GM18520 (cell line): ENCODE data around the gene TRABD2B.

ENCODE experiments used
- ATAC-seq: cut with Tn5 transposase; IDR thresholded peaks from one replicate; pipeline ENCODE4 v1.9.1; 2021; ENCODE audit not compliant: unreplicated experiment

TRABD2B gene

DNA sequence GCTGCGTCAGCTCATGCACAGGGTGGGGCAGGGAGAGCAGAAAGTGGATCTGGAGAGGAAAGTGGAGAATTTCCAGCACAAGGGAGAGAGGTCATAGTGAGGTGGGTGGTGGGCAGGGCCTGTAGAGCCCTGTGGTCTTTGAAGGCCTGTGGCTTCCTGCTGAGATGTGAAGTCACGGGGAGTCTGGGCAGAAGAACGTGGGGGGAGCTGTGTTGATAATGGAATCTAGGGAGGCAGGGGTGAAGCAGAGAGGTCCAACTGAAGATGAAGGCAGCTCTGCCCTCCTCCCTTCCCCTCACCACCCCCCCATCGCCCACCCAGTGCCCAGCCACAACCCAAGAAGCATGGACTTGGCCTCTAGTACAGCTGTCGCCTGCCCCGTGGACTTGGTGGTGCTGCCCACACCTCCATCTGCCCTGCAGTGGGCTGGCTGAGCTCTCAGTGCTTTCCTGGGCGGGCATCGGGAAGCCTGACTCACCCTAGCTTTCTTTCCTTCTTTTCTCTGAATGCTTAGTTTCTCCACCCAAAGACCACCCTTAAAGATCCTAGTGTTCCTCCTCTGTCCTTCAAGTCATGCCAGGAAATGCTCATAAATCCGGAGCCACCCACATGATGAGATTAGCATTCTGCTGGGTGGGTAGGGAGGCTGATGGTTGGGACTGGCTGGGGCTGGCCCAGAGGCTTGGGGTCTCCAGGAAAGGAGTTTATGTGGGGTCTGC, 186.1 kb downstream of the TRABD2B start:
- ATAC-seq, result no peak

DNA sequence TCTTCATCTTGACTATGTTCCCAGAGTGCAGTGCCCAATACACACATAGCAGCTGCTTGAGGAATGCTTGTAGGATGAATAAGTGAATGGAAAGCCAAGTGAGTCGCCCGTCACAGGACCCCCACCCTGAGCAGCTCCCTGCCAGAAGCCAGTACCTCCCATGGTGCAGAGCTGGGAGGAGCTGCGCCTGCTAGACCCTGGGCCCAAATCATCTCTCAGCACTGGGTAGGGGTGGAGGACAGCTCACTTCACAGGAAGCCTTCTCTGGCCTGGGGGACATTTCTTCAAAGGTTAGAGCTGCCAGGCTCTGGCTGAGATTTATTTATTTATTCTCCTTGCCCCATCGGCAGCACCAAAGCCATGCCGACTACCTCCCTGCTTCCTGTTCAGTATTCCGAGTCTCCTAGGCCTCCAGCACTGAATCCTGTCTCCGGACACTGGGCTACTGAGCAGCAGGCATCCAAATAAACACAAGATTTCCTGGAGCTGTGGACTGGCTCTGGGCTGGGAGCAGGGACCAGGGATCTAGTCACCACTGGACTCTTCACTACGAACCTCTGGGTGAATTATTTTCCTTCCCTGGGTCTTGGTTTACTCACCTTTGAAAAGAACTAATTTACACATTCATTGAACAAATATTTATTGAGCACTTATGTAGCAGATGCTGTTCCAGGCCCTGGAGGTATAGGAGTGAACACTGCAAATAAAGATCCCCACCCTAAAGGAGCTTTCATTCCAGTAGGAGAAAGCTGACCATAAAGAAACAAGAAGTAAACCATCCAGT, 187.7 kb downstream of the TRABD2B start:
- ATAC-seq, result no peak

DNA sequence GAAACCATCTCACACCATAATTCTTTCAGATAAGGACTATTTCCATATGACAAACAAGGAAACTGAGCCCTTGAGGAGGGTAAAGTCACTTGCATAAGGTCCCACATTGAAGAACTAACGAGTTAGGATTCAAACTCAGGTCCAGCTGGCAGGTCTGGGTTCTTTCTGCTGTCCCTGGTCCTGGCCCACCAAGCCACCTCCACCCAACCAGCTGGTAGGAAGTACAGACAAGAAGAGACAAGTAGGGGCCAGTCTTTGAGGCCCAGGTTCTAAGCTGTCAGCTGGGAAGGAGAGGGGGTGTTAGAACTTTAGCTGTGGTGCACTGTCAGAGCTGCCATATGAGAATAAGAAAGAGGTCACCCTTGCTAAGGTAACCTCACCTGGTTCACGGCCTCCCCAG, 188.6 kb downstream of the TRABD2B start:
- ATAC-seq, result no peak

DNA sequence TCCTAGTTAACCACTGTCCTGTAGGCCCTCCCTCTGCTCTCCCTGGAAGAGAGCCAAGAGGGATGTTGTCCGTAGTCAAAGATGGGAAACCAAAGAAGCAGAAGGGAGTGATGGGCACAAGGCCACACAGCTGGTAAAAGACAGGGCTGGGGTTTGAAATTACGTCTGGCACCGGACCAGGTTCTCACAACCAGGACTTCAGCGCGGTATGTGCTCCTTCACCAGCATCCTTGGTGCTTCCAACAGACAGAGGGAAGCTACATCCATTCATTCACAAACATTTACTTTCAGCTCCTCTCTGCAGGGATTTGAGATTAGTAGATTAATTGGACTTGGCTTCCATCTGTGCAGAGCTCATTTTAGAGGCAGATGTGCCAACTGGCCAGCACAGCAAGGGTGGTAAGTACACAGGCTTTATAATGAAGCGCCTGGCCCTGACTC, 191.2 kb downstream of the TRABD2B start:
- ATAC-seq, result no peak

DNA sequence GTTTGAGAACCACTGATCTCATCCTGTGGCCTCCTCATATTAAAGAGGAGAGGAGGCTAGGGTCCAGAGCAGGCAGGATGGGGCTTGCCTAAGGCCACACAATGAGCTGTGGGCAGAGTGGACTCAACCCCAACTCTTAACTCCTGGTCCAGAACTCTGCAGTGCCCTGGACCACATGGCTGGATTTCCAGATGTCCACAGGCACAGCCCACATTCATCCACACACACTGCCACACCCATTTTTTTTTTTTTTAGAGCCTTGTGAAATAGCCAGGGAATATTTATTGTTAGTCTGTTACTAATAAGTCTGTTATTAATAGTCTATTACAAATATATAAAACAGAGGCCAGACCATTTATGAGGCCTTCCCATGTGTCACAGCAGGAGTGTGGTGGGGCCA, 192.2 kb downstream of the TRABD2B start:
- no peak for ATAC-seq

DNA sequence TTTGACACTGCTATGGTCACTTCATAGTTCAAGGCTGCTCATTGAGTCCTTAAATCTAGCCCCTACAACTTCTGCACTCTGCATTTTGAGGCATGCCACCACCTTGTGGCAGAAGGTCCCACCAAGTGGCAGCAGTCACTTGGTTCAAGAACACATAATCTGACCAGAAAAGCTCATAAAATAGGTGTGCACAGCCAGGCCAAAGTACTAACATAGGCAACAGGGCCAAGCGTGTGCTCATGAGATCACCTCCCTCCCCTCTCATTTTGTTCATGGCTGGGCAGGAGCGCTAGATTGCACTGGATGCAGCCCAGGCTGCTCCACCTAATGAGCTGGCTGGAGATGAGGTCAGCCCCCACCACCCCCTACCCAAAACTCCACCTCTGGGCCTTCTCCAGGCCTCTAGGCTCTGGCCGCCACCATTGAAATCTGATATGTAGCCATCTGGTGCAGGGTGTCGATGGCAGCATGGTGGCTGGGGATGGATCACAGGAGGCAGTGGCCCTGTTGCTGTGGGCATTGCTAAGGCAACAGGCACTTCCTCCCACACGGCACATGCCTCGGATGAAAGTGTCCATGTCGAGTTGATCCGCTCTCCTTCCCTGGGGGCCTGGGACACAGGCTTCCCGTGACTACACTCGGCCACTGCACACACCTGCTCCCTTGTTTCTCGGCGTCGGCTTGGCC, 193.2 kb downstream of the TRABD2B start:
- no peak for ATAC-seq

DNA sequence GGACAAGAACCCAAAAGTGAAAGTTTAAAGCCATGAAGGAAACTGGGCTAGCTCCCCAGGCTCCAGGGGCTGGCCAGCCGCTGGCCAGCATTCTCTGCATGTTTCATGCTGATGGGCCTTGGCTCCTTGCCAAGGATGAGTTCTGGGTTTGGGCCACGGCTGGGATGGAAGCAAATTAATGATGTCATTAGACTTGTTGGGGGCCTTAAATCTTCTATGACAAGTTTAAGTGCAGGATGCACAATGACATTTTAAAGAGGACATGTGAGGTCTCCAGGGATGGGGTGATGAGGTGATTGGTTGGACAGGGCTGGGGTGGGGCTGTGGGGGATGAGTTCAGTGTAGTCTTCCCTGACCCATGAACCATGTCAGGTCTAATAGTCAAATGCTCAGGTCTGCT, 199.6 kb downstream of the TRABD2B start:
- no peak for ATAC-seq

DNA sequence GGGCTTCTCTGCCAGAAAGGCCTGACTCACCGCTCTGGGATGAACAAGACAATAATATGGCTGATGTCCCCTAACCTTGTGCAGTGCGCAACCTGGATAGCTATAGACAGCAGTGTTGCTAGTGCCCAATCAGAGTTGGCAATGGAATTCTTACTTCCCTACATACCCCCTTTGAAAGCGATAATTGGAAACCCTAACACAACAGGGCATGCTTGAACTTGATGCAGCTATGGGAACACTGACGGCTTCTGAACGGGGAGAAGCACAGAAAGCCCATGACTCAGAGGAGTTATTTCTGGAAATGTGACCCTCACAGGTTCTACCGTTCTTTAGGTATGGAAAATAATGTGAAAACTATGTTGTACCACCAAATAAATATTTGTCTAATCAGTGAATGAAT, 200.6 kb downstream of the TRABD2B start:
- ATAC-seq, result no peak

DNA sequence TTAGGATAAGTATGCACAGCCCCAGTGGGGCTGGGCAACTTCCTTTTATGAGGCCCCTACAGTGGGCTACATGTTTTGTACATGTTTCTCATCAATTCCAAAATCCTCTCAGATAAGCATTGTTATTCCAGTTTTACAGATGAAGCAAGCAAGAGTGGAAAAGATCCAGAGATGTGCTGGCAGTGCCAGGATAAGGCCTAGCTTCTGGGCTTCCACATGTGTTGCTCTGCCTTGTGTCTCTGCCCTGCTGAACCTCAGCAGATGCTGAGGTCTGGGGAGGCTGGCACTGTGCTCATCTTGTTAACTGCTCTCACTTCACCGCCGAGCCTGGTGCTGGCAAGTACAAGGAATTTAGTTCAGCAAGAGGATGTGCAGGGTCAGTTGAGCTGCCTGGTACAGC, 202.1 kb downstream of the TRABD2B start:
- ATAC-seq, result no peak

DNA sequence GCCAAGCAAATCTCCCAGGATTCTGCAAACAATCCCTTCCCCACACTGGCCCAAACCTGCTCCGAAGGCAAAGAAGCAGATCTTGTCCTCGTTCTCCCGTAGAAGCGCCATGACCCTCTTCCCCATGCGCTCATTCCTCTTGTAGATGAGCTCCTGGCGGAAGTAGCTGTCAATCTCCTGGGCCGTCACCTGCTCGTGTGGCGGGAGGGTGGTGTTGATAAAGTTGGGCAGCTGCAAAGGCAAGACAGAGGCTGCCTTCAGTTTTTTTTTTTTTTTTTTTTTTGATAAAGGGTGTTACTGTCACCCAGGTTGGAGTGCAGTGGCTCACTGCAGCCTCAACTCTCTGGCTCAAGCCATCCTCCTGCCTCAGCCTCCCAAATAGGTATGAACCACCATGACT, 202.7 kb downstream of the TRABD2B start:
- no peak for ATAC-seq

DNA sequence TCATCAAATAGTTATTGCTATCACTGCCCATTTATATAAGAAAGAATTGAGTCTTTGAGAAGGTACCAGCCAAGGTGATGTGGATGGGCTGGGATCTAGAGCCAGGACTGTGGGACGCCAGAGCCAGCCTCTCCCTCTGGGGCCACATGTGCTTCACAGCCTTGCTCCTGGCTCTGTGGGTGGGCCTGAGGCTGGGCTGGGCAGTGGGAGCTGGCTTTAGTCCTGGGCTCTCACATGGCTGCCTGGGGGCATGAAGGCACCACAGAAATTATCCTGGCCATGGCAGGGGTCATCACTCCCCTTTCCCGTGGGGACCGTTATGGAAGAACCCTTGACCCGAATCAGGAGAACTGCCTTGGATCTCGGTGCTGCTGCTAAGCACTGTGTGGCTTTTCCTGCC, 203.1 kb downstream of the TRABD2B start:
- ATAC-seq, result no peak

DNA sequence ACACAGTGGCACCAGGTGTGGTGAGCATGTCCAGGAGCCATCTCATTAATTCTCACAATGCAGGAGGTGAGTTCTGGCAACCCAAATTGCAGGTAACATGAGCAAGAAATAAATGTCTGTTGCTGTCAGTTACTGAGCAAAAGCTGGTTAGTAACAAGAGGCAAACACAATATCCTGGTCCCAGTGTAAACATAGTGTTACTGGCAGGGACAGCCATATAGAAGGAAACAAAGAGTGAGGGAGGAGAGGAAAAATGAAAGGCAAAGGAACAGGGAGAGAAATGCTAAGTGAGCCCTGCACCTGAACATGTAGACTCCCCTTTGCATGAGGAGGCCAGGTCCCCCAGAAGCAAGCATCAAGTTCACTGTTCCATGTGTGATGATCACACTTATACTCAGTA, 203.6 kb downstream of the TRABD2B start:
- ATAC-seq, result no peak

DNA sequence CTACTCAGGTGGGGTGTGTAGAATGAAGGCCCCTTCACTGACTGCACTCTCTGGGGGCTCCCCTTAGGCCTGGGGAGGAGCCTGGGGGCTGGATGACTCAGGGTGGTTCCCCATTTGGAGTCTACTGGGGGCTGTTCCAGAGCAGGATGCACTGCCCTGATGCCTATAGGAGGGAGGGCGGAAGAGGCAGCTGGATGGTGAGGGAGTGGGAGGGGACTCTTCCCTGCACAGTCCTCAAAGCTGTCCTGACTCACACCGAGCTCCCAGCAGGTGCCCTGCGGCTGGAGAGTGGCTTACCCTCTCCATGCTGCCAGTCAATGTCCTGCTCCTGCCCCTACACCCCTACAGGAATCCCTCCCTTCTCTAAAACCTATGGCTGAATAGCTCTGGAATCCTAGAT, 204.4 kb downstream of the TRABD2B start:
- ATAC-seq, result no peak

DNA sequence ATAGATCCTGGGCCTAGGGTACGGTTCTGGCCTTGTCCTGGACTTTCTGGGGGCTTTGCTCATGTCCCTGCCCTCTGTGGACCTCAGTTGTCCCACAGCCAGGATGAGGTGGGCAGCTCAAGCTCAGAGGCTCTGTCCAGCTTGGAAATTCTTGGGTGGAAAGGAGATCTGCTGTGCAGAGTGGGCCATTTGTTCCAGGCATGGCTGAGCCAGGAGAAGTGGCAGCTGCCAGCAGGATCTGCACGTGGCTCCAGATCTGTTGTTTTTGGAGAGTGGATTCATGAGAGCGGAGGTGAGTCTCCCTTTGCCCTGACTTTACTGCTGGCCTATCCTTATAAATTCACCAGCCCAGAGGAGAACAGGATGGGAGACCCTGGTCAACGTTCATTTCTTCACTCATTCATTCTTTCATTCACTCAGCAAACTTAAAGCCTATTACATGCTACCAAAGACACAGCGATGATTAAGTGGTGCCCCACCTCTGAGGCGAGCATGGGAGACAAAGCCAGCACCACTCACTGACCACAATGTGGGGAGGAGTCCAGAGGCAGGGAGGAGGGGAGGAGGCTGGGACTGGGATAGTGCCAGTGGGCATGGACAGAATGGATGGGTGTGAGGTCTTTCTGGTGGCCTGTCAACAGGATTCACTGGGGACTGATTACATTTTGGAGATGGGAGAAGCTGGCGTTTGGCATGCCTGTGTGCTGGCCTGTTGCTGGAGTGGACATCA, 205.1 kb downstream of the TRABD2B start:
- no peak for ATAC-seq

DNA sequence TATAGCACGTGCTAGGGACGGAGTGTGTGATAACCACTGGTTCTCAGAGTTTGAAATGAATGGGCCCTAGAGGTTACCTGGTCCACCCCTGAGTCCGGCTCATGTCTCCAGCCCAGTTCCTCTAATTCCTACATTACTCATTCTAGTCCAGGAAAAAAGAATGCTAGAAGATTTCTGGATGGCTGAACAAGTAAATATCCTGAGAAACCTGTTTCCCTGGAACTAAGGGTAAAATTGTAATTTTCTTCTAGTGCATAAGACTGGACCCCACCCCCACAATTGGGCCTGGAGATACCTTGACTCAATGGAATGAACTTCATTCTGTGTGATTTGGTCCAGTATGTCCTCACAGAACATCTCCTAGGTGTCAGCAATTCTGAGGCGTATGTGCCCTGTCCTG, 208.4 kb downstream of the TRABD2B start:
- no peak for ATAC-seq

DNA sequence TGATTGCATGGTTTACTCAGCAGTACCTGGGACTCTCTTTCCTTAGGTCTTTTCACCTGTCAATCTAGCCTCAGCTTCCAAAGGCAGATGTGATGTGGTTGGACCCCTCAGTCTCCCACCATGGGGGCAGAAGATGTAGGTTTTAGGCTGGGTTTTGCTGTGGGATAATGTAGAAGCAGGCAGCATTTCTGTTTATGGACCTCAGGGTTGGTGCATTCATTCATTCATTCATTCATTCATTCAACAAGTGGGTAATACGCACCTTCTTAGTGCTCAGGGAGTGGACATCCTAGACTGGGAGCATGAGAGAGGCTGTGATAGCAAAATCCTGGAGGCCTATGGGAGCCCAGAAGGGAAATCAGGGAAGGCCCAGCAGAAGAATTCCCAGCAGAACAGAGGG, 209.6 kb downstream of the TRABD2B start:
- no peak for ATAC-seq

DNA sequence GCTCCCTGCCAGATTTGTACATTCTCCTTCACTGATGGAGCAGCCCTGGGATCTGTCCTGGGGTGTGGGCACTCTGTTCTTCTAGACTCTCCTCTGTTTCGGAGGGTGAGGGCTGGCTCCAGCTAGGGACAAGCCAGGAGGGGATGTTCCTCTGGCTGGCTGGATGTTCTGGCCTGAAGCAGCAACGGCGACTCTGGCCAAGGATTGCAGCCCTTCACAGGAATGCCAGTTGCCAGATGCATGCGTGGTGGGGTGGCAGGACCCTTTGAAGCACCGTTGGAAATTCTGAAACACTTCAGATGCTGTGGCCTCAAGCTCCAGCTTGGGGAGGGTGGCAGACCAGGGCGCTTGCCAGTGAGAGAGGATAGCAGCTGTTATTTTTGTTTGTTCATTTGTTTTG, 210.9 kb downstream of the TRABD2B start:
- no peak for ATAC-seq

DNA sequence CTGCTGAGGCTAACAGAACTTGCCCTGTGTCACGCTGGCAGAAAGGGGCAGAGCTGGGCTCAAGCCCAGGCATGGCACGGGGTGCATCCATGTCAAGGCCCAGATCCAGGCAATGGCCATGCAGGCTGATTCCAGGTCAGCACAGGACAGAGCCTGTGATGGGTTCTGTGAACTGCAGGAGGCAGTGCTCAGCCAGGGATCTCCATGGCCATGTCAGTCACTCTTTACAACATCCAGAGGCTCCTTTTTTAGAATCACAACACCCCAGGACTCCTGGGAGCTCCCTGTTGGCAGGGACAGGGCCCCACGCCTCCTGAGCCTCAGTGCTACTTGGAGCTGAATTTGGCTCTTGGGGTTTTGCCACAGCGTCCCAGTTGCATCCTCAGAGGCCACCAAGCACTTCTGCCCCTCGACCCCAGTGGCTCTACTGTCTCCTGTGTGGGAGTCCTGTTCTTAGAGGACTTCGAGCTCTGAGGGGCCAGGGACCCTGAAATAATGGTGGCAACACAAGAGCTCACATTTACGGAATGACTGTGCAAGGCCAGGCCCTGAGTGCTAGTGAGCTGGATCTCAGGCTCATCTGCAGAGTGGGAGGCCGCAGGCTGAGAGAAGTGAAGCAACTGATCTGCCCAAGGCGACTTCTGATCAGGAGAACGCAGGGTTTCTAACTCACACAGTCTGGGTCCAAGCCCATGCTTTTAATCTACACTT, 211.5 kb downstream of the TRABD2B start:
- ATAC-seq, result no peak

DNA sequence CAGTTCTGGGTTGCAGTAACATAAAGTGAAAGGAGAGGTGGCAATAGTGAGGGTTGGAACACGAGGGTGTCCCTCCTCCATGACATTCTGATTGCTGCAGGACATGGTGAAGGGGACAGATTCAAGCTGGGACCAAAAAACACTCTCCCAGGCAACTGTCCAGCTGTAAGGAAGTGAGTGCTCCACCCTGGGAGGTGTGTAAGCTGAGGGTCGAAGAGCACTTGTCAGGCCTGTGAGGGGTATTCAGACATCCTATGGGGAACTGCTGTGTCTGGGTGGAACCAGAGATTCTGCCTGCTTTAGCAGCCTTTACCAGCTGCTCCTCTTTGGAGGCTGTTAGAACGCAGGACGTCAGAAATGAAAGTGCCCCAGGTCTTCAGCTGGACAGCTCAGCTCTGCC, 212.1 kb downstream of the TRABD2B start:
- no peak for ATAC-seq

DNA sequence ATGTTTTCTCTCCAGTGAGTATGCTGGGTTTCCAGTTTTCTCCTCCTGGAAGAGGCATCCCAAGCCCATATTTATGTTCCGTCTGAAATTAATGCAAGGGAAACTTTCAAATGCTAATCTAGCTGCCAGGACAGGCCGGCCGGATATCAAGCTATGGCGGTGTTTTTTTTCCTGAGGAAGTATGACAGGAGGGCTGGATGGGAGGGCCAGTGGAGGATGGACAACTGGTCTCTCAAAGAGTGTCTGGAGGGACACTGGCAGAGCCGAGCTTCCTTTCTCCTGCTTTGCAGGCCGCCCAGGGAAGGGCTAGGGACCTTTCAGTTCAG, 212.7 kb downstream of the TRABD2B start:
- no peak for ATAC-seq
